Stimulated activated CD4-positive, alpha-beta T cell treated with anti-CD3 and anti-CD28 coated beads, Interleukin-1b, Interleukin-23, amount 100 ng/mL, for 24 hours (primary cell): ENCODE data around the gene VSIG2.
"Not testable (repeated sequence)": the region's sequence is repeated elsewhere in the genome, so short reads cannot be mapped to it uniquely, and the experiment has no call there.

ENCODE experiments used
- DNase-seq, 4 experiments: peaks; one replicate each; pipeline ENCODE4 v3.0.0-alpha.2; 2020; ENCODE audit warnings: low read depth in 4 of 4, low spot score in 1 of 4

Gene VSIG2, protein sequence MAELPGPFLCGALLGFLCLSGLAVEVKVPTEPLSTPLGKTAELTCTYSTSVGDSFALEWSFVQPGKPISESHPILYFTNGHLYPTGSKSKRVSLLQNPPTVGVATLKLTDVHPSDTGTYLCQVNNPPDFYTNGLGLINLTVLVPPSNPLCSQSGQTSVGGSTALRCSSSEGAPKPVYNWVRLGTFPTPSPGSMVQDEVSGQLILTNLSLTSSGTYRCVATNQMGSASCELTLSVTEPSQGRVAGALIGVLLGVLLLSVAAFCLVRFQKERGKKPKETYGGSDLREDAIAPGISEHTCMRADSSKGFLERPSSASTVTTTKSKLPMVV

DNA sequence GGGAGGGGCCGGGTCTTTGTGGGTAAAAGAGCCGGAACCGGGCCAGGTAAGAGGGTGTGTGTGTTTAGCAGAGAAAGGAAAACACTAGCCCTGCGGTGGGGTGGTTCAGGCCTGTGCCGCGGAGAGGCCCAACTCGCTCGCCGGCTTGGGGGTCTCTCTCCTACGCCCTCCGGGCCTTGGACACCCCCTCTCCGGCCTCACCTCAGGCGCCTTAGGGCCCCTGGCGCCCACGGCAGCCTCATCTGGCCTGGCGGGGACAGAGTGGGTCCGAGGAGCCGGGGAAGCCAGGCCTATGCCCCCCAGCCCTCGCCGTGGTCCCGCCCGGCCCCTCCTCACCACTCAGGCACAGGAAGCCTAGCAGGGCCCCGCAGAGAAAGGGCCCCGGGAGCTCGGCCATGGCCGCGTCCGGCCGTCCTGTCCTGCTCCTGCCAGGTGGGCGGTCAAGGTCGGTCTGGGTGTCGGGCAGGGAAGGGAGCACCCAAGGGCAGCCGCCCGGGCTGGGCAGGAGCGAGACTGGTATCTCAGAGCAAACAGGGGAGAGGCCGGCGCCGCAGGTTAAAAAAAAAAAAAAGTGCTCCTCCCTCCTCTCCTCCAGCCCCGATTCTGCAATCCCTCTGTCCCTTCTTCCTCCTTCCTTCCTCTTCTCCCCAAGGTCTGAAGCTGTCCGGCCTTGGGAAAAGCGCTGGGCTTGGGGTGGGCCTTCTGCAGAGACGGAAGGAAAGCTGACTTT, at the start of gene VSIG2:
TSS of gene VSIG2 (minus strand) at position 515 of the 730 bp plus-strand sequence. CDS start at position 397, 118 bp downstream.
- DNase-seq, result no peak

DNA sequence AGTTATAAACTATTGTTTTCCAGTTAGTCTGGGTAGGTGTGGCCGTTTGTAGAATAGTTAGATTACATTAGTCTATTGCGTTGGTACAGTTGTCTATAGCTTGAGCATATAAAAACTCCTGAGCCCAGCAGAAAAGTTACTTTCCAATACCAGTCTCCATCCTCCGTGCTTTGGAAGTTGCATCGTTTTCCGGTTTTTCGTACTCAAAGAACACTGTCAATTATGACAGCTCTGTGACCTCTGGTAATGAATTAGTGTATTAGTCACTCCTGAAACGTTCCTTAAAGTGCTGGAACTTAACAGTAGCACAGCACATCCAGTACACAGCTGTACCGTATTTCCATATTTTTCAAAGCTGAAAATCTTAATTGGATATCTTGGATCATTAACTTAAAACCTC, 49.0 kb upstream of the VSIG2 start:
- no peak for DNase-seq

DNA sequence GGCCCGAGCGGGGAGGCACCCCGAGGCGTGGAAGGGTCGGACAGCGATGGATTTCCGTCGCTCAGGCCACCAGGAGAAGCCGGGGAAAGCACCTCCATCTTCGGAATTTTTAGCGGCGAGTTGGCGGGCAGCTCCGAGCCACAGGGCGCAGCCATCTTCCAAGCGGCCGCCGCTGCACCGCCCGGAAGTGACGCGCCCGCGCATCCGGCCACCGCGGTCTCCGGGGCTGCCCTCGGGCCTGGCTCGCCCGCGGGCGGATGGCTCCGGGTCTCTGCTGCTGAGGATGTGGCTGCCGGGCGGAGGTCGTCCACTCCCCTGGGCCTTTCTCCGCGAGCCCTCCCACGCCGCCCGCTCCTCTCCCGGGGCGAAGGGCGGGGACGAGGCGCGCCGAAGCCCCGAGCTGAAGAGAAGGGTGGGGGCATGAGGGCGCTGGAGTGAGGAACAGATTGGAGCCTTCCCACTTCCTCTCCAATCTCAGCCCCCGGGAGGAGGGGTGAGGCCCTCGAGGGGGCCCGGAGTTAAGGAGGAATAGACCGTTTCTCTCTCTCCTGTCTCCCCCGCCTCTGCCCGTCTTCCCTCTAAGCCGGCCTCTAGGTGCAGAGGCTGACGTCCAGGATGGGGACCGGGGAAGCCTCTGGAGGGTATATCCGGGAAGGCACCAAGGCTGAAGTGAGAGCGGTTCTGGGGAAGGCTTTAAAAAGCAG, 48.3 kb upstream of the VSIG2 start, which contains the start of gene MSANTD2:
TSS of gene MSANTD2 (minus strand) at position 181 of the 704 bp plus-strand sequence. CDS start at position 155, 26 bp downstream.
- peak; percentile 50 to 74 (median 60) for DNase-seq

DNA sequence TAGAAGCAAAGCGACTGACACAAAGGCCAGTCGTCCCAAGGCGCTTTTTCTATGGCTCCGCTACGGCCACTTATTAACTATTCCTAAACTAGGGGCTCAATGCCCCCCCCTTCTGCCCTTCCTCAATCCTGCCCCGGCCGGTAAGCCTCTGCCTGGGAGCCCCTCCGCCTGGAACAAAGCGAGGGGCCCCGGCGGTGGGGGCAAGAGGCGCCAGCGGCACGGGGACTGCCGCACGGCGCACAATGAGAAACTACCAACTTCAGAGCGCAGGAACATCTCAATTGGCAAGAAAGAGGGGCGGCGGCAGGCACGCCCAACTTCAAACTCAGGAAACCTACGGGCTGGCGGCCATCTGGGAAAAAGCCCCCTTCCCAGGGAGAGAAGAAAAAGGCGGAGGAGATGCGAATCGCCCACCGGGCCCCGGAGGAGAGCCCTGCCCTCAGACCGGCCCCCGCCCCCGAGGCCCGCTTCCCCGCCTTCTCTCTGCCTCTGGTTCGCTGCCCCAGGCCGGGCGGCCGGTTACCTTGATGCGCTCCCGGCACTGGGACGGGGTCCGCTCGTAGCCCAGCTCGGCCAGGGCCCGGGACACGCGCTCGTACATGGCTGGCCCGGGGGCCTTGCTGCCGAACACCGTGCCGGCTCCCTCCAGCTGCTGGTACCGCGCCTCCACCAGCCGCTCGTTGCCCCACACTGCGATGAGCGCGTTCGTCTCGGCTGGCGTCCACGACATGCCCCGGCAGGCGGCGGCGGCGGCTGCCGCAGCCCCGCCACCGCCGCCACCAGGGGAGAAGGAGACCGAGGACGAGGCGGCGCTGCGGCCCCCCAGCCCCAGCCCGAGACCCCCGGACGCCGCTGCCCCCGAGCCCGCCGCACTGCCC, 47.5 kb upstream of the VSIG2 start:
- DNase-seq, result peak in 3 of 4 experiments; percentile 7 to 18 (median 13)

DNA sequence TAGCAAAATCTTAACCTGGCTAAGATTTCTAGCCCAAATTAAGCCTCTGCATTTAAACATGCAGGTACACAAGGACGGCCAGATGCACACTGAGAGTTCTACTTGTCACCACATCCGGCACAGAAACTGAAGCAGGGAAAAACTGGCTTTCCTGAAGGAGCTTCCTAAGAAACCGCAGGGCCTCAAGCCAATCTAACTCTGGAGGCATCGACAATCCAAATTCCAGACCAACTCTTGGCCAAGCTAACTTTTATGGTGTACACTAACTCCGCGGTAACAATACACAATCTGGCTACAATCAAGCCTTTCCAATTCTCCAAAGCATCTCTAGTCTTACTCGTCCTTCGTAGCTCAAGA, 46.9 kb upstream of the VSIG2 start:
- DNase-seq, result no peak

DNA sequence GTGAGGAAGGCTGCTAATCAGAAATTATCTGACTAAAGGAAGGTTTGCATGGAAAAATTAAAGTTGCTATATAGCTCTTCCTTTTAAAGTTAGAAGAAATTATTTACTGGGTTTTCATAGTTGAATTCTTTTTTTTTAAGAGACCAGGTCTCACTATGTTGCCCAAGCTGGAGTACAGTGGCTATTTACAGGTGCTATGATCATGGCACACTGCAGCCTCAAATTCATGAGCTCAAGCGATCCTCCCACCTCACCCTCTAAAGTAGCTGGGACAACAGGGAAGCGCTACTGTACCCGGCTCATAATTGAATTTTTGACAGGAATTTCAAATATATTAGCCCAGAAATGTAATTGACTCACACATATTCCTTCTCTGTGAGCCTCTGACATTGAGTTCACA, 44.3 kb upstream of the VSIG2 start:
- DNase-seq, result no peak

DNA sequence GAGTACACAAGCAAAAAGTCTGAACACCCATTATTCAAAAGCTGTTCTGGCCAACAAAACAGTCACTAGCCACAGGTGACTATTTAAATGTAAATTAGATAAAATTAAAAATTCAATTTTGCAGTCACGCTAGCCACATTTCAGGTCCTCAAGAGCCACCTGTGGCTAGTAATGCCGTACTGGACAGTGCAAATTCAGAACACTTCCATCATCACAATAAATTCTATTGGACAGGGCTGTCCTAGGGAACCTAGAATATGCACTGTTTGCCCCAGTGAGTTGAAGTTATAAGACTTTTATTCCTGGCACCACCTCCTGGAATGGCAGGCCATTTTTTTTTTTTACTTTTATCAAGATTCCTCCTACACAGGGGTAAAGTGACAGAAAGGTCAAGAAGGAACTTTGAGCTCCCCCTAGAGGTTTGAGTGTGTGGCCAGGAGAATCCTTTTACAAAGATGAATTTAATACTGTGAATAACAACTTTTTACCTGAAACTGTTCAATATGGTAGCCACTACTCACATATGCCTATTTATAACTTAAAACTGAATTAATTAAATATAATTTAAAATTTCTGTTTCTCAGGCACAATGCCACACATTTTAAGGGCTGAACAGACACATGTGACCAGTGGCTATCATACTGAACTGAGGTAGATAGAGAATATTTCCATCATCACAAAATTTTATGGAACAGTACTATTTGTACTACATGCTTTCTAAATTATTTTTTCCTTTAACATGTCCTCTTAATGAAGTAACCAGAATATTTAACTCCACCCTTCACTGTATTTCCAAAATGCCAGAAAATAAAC, 41.6 kb upstream of the VSIG2 start:
- no peak for DNase-seq

DNA sequence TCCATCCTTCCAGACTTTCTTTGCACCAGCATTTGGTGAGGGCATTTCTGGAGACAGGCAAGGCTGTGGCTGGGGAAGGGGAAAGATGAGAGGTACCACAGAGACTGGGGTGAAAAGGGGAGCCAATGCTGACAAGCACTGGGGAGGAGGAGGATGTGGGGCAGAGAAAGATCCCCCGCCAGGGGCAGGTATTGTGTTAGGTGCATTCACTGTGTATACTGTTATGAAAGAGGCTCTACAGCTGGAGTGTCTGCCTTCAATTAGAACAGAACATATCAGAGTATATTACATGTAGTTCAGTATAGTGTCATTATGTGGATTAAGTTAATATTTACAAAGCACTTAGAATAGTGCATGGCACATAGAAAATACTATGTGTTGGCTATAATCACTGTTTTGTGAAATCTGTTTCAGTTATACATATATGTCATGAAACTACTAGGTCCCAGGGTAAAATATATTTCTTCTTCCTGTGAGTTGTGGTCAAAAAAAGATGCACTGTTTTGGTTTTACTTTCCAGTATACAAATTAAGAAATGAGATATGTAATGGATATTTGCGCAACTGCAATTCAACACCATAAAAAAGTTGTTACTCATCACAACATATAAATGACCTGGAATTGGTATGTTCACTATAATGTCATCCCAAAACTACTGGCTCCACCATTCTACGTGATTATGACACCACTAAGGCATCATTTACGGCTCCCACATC, 39.7 kb upstream of the VSIG2 start:
- no peak for DNase-seq

DNA sequence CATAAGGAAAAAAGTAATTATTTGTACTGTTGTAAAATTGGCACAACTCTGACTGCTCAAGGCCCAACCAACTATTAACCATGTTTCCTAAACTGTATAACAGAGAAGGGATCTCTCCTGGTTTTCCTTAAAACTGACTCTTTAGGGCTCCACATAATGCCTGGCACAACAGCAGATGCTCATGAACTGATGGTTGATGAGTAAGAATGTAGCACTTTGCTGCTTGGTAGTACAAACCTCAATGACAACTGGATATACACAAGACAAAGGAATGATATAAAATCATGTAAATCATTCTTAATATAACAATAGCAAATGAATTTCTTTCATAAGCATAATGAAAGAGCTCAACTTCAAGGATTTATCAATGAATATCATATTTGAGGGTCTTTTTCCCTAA, 36.5 kb upstream of the VSIG2 start:
- no peak for DNase-seq

DNA sequence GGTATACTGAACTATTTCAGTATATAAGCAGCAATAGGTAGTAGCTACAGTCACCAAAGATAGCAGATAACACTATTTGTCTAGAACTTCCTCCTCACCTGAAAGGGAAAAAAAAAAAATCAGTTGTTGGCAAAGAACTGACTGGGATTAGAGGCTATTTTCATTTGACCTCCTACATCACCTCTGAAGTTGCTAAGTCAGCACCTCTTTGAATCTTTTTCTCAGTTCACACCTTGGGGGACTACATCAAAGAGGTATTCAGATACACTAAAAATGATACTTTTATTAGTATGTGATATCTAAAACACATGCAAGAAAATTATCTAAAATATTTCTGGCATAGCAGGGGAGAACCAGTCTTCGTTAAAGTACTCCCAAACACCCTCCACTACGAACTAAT, 32.0 kb upstream of the VSIG2 start:
- no peak for DNase-seq

DNA sequence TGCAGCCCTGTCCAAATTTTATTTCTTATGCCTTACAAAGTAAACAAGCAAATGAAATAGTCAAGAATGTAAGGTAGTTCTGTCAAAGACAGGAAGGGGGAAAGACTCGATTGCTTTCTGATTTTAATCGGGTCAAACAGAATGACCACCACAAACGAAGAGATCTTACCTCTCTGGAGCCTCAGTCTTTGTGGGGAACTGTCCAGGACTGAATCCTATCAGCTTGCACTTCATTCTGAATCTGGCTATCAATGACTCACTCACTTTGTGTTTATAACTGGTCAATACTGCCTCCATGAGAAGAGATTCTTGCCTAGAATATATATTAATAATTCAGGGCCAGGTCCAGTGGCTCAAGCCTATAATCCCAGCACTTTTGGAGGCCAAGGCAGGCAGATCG, 30.9 kb upstream of the VSIG2 start:
- no peak for DNase-seq

DNA sequence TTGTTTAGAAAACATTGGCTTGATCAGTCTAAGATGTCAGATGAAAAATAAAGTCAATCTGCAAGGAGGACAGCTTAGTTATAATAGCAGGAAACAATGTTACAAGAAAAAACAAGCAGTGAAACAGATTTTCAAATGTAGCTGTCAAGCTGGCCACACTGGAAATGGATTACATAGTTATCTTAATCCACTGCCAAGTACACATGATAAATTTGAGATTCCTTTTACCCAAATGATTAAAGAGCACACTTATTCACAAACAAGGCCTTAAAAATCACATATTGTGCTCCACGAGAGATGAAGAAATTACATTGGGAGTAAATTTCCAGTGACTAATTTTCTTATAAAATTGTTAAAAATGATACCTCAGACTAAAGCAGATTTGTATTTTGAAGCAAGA, 27.5 kb upstream of the VSIG2 start:
- DNase-seq, result no peak

DNA sequence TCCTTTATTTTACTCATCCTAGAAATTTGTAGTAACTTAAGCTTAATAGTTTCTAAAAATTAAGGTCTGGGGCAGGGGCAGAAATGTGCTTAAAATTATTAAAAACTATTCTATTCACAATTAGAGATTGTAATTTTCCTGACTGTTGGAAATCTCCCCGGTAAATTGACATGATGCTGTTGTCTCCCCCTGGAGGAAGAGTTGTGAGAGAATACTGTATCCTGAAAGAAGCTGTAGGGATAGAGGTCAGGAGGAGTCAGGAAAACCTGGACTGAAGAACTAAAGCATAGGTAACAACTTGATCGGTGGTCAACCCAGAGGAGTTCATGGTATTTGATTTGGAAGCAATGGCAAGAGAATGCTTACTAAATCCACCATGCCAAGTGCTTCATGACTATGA, 26.2 kb upstream of the VSIG2 start:
- no peak for DNase-seq

DNA sequence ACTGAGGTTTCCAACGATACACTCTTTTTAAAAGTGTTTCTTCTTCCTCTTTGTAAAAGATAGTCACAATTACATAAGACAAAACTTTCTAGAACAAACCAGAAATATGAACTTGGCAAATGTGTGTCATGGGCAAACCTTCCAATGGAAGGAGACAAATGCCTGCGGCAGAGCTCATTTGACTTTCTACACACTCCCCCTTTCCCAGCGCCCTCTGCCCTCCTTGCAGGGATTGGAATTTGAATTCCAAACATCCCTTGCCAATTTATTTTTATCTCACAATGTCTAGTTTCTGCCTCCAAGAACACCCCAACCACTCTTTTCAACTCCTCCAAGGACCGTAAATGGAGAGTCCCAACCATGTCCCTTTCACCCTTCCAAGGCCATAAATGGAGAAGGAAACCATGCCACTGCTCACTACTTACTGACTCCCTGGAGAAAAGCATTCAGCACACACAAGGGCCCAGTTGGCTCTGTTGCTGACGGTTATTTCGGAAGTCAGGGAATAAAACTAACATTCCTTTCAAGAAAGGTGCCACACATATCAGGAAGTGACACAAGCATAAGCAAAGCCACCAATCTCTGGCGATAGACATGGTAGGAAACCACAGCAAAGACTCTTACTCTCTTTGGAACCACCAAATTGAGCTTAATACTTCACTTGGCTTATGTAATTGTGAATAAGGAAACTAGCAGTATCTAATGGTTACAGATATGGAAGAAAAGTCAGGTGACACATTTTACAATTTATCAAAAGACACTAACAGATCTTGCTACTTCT, 25.0 kb upstream of the VSIG2 start:
- no peak for DNase-seq

DNA sequence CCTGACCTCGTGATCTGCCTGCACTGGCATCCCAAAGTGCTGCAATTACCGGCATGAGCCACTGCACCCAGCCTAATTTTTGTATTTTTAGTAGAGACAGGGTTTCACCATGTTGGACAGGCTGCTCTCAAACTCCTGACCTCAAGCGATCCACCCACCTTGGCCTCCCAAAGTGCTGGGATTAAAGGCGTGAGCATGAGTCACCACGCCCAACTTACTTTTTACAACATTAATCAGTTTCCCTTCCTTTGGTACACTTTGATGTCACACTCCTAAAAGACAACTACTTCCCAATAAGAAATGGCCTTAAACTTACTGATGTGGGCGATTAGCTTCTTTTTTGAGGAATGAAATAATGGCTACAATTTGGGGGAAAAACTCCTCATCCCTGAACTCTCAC, 18.9 kb upstream of the VSIG2 start:
- not testable (repeated sequence) for DNase-seq

DNA sequence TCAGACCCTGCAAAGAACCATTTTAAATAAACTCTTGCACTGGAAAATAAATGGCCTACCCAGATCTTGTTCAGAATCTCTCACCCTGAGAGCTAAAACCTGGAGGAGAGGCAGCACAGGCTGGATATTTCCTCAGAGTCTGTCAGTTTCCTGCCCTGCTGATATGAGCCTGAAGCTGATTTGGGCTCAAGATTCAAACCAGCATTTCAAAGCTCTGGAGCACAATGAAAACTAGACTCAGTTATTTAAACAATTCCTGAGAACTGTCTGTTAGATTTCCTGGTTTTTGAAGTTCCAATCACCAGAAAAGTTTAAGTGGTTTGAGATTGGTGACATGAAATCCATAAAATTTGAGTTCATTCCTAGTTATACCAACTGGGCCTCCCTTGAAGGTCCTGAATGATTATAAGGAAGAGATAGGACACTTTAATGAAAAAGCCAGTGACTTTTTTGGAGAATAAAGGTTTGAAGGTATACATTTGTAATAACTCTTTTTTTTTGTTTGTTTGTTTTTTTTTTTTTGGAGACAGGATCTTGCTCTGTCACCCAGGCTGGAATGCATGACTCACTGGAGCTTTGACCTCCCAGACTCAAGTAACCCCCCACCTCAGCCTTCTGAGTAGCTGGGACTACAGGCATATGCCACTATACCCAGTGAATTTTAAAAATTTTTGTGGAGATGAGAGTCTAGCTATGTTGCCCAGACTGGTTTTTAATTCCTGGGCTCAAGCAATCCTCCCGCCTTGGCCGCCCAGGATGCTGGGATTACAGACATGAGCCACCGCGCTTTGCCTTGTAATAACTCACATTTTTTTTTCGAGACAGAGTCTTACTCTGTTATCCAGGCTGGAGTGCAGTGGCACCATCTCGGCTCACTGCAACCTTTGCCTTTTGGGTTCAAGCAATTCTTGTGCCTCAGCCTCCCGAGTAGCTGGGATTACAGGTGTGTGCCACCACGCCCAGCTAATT, 18.0 kb upstream of the VSIG2 start:
- no peak for DNase-seq

DNA sequence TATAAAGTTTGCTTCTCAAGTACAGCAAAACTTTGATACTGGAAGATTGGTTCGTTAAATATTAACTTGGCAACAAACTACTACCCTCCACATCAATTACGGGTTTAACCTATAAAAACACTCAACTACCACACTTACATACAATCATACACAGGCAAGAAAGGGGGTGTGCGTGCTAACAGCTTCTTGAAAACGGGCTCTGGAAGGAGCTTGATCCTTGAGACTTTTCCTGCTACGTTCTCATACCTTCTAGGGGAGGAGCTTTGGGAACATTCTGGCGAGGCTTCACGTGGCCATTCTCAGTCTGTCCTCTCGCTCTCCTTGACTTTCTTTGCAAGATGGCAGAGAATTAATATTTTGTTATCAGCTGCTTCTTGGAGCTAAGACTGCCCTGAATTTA, 16.9 kb upstream of the VSIG2 start:
- no peak for DNase-seq

DNA sequence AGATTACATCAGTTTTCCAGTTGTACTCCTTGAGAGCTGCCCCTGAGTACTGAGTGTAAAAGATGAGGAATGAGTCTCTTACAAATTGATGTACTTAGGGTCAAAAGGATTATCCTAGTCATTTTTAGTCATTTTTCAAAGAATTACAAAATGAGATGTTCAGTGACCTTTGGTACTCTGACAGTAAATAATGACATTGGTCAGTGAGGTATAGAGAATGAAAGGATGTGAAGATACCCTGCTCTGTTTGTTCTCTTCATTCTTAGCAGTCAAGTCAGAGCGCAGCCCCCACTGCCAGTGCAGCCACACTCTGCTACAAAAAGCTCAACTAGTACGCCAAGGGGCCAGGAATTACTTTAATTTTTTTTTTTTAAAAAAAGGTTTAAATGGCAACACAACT, 14.1 kb upstream of the VSIG2 start:
- DNase-seq, result no peak
